ENCODE data around the gene HAUS3. TPM values are rescaled to one million over a fixed set of nuclear protein-coding genes. Genes with fewer than 3 reads are reported as not detected.

HAUS3 gene
- polyA plus RNA-seq, 12 donors, result 11.2 to 21.3 (median 14.3) TPM; not detected in 1

DNA sequence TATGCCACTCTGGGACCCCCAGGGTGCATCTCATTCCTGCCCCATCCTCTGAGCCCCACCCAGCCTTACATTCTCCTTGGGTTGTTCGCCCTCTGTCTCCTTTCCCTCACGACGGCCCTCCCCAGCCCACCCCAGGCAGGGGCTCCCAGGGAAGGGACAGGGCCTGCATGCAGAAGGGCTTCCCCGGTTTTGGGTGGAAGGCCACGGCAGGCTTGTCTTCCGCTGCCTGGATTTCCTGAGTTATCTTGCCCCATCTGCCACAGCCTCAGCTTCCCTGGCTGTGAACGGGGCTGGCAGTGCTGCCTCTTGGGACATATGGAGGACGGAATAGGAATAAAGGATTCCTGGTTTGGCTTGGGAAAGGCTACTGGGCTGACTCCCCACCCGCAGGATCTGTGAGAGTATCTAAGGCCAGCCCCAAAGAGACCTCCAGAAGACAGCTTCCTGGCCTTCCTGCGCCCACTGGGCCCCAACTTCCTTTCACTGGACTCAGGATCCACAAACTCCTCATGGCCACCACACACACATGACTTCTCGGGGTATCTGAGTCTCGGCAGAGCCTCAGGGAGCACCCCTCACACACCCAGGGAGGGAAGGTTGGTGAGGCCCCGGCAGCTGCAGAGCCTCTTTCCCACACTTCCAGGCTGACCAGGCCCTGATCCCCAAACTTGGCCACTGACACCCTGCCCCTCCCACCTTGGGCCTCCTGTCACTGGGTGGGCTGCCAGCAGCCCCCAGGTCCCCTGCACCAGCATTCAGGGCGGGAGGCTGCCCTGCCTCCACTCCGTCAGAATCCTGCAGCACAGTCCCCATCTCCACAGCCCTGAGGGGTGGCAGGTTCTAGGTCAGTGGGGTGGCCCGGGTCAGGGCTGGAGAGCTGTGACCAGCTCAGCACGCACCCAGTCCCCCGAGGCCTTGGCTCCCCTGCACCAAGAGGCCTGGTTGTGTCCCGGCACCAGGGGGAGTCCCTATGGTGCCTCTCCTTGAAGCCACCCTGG, 23.5 kb upstream of the HAUS3 start:
- DNase-seq, result no peak

DNA sequence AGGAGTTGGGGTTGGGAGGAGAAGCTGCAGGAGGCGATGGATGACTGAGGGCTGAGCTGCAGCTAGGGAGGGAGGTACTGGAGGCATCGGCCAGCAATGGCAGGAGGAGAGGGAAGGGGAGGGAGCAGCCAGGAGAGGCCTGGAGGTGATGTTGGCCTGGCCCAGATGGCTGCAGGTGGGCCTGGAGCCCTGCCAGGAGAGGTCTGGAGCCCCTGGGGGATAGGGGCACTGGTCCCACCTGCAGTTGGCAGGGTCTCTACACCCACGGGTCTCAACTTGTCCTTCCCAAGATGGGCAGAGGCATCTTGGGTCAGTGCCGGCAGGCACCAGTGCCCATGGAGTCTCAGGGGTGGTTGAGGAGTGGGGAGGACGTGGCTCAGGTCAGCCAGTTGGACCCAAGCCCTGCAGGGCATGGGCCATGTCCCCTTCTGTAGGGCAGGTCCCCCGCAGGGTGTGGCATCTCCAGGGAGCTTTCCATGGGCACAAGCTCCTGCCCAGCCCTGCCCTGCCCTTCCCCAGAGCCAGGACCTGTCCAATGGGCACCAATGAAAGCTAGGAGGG, 22.6 kb upstream of the HAUS3 start:
- no peak for DNase-seq

DNA sequence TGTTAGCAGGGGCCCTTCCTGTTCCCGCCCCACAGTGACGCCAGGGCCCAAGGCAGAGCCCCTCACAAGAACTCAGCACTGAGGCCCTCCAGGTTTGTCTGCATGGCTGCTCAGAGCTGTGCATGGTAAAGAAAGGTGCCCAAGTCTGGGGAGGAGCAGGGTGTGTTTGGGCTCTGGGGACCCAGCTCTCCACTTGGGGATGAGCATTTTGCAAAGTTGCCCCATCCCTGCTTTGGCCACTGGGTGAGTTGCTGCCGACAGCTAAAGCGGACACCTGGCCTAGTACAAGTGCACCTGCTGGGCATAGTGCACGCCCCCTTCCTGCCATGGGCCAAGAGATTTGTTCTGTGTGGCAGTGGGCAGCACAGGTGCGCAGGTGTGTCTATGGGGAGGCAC, 22.0 kb upstream of the HAUS3 start:
- DNase-seq, result no peak

GRCh38 chr4:2262944-2263250, 21.0 kb upstream of the HAUS3 start:
- DNase-seq, result no peak

DNA sequence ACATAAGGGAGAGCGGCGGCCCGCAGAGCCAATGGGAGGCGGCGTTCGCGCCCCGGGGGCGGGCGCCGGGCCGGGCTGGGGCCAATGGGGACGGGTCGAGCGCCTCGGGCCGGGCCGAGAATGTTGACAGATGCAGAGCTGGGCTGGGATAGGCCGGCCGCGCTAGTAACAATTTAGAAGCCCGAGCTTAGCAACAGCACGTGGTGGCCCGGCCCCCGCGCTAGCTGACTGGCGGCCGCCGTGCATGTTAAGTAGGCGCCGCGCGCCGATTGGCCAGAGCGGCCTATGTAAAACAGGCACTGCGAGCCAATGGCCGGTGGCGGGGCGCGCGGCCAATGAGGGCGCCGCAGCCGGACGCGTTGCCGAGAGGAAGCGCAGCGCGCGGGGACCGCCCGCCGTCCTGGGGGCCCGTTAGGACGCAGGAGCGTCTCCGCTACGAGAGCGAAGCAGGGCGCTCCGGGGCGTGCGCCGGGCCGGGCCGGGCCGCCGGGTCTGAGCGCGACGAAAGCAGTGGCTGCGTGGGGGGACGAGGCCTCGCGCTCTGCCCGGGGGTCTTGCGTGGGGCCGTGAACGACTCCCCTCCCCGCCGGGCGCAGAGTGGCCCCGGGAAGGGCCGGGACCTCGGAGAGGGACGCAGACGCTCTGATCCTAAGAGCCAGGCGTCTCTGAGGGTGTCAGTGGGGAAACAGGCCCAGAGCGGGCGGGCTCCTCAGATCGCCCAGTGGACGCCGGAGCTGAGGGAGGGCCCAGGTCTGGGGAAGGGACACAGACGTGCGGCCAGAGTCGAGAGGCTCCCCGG, 20.4 kb upstream of the HAUS3 start:
- DNase-seq, result peak; percentile 99

- DNase-seq, result no peak
Measured at GRCh38 chr4:2261853-2262144, 19.9 kb upstream of the HAUS3 start, which contains the start of gene MXD4. Gene MXD4 (minus strand): TSS chr4:2262109. CDS start chr4:2261980, 129 bp downstream.

DNA sequence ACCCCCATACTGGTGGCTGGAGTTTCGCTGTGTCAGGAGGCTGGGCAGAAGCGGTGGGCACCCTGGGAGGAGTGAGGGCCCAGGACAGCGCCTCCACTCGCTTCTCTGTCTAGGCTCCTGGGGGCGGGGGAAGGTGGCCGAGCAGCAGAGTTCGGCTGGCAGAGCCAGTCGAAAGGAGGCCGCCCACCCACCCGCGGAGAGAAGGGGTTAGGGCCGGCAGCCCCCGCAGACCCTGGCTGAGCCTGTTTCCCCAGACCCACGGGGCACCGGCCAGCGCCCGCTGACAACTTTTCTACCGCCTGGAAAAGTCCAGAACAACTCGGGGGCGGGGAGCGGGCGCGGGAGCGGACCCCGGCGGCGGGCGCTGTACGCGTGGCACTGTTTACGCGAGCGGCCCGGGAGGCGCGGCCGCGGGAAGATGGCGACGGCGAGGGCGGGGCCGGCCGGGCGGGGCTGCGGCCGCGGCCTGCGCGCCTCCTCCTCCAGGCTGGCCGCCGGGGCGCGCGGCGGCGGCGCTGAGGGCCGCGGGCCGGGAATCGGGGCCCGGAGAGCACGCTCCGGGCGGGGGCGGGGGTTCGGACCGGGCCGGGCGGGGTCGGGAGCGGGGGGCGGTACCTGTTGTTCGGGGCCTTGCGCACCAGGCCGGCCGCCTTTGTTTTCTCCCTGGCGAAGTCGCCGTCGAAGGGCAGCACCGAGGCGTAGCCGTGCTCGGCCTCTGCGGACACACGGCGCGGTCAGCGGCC, 19.4 kb upstream of the HAUS3 start:
- DNase-seq, result no peak

DNA sequence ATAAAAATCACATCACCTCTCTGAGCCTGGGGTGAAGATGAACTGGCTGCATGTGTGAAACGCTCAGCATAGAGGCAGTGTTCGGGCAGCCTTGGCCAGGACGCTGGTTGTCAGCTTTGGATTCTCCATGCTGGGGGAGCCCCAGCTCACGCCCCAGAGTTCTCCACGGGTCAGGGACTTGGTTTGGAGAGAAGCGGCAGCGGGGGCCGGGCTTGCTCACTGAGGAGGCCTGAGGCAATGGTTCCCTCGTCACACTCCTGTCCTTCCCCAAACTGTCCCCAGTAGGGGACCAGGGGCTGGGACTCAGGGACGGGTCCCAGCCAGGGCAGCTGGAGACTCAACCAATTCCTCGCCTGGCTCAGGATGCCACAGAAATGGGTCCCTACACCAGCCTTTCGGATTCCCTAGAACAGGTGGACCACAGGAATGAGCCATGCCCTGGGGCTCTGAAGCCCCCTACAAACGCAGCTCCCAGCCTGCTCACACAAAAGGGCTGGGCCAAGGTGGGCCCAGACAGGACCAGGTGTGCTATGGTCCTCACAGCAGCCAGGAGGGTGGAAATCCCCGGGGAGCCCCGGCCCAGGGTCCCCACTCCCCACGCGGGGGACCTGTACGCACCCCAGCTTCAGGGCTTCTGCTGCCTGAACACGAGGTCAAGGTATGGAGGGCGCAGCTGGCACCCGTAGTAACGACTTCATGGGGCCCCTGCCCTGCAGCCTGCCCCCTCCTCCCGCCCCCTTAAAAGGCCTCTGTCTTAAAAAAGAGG, 18.6 kb upstream of the HAUS3 start:
- DNase-seq, result no peak

DNA sequence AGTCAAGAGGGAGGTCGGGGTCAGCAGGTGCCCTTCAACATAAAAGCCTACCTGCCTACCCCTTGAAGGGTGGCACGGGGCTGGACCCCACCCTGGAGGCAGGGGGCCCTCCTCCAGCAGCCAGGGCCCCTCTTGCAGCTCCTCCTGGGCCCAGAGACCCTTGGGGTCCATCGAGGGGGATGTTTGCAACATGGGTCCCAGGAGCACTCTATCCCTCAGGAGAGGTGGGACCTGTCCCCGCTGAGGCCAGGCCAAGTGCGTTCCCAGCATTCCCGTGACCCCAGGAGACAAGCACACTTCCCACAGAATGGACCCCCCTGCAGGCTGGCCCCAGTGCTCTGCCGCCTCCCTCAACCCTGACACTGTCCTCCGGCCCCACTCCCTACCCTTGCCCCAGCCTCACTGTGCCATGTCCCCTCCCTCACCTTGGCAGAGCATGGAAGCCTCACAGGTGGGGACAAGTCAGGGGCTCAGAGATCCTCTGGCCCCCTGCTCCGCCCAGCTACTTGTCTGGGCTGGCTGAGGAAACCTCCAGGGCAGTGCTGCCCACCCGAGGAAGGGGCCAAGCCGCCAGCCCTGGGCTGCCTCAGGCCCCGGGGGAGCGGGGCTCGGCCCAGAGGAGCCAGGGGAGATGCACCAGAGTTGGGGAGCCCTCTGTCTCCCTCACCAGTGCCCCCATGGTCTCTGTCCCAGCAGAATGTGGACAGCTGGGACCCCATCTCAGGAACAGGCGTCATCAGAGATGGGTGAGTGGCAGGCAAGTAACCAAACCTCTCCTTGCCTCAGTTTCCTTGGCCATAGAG, 17.8 kb upstream of the HAUS3 start:
- no peak for DNase-seq

DNA sequence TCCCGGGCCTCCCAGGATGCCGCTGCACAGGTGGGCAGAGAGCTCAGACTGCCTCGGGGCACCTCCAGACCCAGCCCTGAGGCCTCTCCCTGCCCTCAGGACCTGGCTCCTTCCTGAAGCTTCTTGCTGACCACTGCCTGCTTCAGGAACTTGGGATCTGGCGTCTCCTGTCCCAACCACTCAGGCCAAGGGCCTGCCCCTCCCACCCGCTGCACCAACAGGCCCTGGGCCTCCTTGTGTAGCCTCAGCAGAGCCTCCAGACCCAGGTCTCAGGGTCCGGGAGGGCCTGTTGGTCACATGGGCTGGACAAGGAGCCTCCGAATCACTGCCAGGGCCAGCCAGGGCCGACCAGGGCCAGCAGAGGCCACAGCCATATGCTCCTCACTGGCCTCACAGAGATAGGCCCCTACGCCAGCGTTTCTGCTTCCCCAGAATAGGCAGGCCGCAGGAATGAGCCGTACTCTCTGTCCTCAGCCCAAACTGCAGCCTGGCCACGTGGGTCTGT, 17.2 kb upstream of the HAUS3 start:
- no peak for DNase-seq

DNA sequence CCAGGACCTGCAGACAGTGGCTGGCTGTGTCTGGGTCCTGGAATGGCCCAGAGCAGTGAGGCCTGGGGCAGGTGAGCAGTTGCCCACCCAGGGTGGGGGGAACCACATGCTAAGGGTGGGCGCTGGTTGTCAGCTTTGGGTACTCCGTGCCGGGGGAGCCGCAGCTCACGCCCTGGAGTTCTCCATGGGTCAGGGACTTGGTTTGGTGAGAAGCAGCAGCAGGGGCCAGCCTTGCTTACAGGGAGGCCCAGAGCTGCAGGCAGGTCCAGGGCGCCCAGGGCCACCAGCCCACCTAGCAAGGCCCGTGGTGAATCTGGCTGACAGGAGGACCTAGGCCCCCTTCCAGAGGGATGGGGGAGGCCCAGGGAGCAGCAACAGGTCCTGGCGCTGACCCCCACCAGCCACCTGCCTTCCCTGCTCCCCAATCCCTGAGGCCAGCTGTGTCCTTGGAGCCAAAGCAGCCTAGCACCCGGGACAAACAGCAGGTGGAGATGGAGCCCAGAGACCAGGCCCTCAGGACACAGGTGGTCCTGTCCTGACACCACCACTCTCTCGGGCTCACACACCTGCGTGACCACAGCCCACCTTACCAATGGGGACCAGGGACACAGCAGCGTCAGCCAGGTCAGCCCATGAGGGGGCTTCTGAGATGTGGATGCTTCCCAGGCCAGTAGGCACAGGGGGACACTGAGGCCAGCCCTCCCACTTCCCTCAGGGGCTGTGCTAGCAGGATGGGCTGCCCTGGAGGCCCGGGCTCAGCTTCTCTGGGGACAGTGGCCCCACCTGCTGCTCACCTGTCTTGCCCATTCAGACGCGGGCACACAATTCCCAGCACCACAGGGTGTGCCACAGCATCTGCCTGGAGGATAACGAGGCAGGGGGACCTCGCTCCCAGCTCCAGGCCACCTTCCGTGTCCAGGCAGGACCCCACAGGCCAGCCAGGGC, 16.4 kb upstream of the HAUS3 start:
- DNase-seq, result no peak

DNA sequence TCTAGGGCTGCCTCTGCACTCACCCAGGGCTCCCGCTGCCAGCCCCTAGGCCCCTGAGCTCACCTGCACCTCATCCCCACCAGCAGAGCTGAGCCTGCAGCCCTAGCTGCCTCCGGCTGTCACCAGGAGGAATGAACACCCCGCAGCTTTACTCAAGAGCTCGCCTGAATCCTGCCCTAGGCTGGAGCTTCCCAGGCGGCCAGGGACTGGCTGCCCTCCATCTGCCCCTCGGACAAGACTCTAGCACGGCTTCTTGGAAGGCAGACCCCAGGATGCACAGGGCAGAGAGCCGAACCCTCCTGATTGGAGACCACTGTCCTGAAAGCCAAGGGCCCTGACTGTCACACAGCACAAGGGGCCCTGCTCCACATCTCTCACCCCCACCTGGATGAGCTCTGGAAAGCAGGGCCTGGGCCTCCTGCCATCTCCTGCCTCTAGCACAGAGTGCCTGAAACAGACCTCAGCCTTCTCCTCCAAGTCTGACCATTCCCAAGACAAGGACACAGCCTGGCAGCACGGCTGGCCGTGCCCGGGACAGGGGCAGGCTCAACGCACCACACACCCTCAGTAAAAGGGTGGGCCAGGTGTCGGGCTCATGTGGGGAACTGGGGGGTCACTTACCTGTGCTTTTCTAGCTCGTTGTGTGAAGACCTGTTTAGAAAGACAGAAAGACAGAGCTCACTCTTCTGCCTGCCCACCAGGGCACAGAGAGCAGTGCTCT, 15.6 kb upstream of the HAUS3 start:
- DNase-seq, result no peak

DNA sequence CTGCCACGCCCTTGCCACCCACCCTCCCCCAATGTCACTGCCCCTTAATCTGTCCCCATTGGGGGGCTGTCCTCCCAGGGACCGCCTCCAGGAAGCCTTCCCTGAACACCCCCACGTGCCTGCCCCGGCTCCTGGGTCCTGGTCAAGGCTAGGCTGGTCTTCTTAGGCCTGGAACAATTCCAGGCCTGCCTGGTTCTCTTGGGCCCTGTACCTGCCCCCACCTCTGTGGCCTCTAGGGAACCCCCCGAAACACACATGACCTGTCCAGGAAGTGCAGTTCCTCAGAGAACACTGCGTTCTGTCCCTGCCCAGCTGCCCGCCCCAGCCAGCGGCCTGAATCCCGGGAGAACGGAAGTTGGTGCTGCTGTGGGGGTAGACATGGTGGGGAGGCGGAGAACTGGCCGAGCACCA, 14.9 kb upstream of the HAUS3 start:
- no peak for DNase-seq

GRCh38 chr4:2256156-2256731, 14.3 kb upstream of the HAUS3 start:
- DNase-seq, result no peak

DNA sequence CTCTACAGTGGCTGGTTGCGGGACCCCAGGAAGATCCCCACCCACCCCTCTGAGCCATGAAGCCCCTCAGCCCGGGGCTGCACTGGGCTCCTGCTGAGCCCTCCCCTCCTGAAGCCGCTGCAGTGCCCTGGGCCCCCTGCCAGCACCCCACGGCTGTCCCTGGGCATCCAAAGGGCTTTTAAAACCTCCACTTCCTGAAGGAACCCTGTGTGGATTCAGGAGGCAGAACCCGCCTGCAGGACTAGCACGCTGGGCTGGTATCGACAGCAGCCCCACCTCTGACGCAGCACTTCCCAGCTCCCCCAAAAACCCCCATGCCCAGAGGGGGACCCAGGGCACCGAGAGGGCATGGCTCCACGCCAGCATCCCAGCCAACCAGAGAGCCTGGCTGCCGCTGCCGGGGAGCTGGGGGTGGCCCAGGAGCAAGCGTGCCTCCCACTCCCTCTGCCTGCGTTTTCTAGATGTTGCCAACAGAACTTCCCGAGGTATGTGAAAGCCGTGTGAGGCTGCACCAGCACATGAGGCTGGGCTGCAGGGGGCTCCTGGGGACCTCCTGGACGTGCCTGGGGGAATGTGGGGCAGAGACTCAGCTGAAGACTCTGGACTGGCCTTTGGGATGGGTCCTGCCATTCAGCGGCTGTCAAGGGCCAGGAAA, 13.7 kb upstream of the HAUS3 start:
- no peak for DNase-seq

DNA sequence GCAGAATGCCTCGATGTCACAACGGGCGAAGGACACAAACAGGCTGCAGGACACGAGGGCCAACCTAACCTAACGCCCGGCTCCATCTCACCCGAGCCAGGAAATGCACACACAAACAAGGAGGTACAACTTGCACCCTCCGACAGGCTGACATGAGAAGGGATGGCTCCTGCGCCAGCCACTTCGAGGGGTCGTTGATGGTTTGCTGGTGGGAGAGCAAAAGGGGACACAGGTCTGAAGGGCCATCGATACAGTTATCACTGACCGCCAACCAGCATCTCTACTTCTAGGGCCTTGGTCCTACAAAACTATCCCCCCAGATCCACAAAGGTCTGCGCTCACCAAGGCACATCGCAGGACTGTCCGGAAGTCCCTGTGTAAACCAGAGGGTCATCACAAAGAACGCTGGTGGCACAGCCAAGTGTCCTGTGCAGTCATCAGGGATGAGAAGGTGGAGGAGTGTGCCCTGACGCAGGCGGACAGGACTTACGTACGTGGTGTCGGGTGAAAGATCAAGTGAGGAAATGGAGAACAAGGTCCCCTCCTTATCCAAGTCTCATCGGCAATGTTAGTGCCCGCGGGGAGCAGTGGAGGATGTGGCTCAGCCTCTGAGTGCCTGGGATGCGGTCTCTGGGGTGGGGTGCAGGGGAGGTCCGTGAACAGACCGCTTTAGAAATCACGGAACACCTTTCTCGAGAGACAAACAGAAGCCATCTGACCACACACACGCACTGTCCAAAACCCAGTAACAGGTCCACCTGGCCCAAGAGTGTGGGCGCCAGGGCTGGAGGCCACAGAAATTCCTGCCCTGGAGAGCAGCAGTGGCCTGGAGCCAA, 13.0 kb upstream of the HAUS3 start:
- no peak for DNase-seq

Data from muscle of arm (tissue), 12 donors.